ENCODE results near the gene LSMEM2.
"Not testable (repeated sequence)": the region's sequence is repeated elsewhere in the genome, so short reads cannot be mapped to it uniquely, and the experiment has no call there.

LSMEM2 gene

GRCh38 chr3:50241163-50241562 lies 37.7 kb upstream of the LSMEM2 start:
- no peak for TF ChIP-seq CTCF (IDR thresholded peaks at IDR 0.05; ENCODE audit: low read length, missing control alignments)
- no peak for DNase-seq (ENCODE audit: low read depth)
- no peak overlapping the region for H3K4me3 ChIP-seq (replicated peaks; ENCODE audit: low read depth, low read length)

- no peak overlapping the region for H3K4me3 ChIP-seq (replicated peaks; ENCODE audit: low read depth, low read length)
- TF ChIP-seq CTCF (IDR thresholded peaks at IDR 0.05; ENCODE audit: low read length, missing control alignments), result no peak
- no peak for DNase-seq (ENCODE audit: low read depth)
Observed at GRCh38 chr3:50241713-50242380, 37.0 kb upstream of the LSMEM2 start.

GRCh38 chr3:50242381-50242770 lies 36.5 kb upstream of the LSMEM2 start:
- no peak for DNase-seq (ENCODE audit: low read depth)
- no peak for TF ChIP-seq CTCF (IDR thresholded peaks at IDR 0.05; ENCODE audit: low read length, missing control alignments)
- no peak overlapping the region for H3K4me3 ChIP-seq (replicated peaks; ENCODE audit: low read depth, low read length)

GRCh38 chr3:50242851-50243542 lies 35.9 kb upstream of the LSMEM2 start:
- TF ChIP-seq CTCF (IDR thresholded peaks at IDR 0.05; ENCODE audit: low read length, missing control alignments), result no peak
- DNase-seq (ENCODE audit: low read depth), result peak; percentile 76
- no peak overlapping the region for H3K4me3 ChIP-seq (replicated peaks; ENCODE audit: low read depth, low read length)

- no peak overlapping the region for H3K4me3 ChIP-seq (replicated peaks; ENCODE audit: low read depth, low read length)
- DNase-seq (ENCODE audit: low read depth), result no peak
- no peak for TF ChIP-seq CTCF (IDR thresholded peaks at IDR 0.05; ENCODE audit: low read length, missing control alignments)
Observed at GRCh38 chr3:50243543-50243895, 35.4 kb upstream of the LSMEM2 start.

GRCh38 chr3:50244813-50245212 lies 34.1 kb upstream of the LSMEM2 start:
- not testable (repeated sequence) for H3K4me3 ChIP-seq (replicated peaks; ENCODE audit: low read depth, low read length); DNase-seq (ENCODE audit: low read depth)

- peak overlapping the region; percentile 41 for H3K4me3 ChIP-seq (replicated peaks; ENCODE audit: low read depth, low read length)
- no peak for DNase-seq (ENCODE audit: low read depth)
- no peak for TF ChIP-seq CTCF (IDR thresholded peaks at IDR 0.05; ENCODE audit: low read length, missing control alignments)
Observed at GRCh38 chr3:50245251-50245745, 33.6 kb upstream of the LSMEM2 start.
